Parathyroid adenoma (tissue), 2 donors: ENCODE results near the gene TMEM223.
"Not testable (repeated sequence)": the region's sequence is repeated elsewhere in the genome, so short reads cannot be mapped to it uniquely, and the experiment has no call there.

Source experiments
- H2AFZ ChIP-seq: fragments of 300-600 bp; sonication (generic); one replicate; pipeline ENCODE4 v1.7.0; 2017; ENCODE audit warnings: antibody characterized with exemption, mild to moderate bottlenecking
- H3K27ac ChIP-seq: fragments of 300-600 bp; sonication (generic); one replicate; pipeline ENCODE4 v1.7.0; 2017
- H3K27me3 ChIP-seq: fragments of 300-600 bp; sonication (generic); one replicate; pipeline ENCODE4 v1.7.0; 2017; ENCODE audit warnings: low read length; ENCODE audit not compliant: control insufficient read depth, insufficient read depth
- H3K36me3 ChIP-seq: fragments of 300-600 bp; sonication (generic); one replicate; pipeline ENCODE4 v1.7.0; 2017; ENCODE audit warnings: low read length; ENCODE audit not compliant: control insufficient read depth, insufficient read depth
- H3K4me1 ChIP-seq: fragments of 300-600 bp; sonication (generic); one replicate; pipeline ENCODE4 v1.7.0; 2017; ENCODE audit warnings: control low read depth
- H3K4me2 ChIP-seq: fragments of 300-600 bp; sonication (generic); one replicate; pipeline ENCODE4 v1.7.0; 2017; ENCODE audit warnings: low read length
- H3K4me3 ChIP-seq: fragments of 300-600 bp; sonication (generic); one replicate; pipeline ENCODE4 v1.7.0; 2017; ENCODE audit warnings: low read depth, low read length
- H3K79me2 ChIP-seq: fragments of 300-600 bp; sonication (generic); one replicate; pipeline ENCODE4 v1.7.0; 2017; ENCODE audit warnings: control low read depth
- H3K9ac ChIP-seq: fragments of 300-600 bp; sonication (generic); one replicate; pipeline ENCODE4 v1.7.0; 2017; ENCODE audit warnings: mild to moderate bottlenecking
- H3K9me3 ChIP-seq: fragments of 300-600 bp; sonication (generic); one replicate; pipeline ENCODE4 v1.7.0; 2017; ENCODE audit warnings: low read length; ENCODE audit not compliant: control insufficient read depth
- CTCF ChIP-seq: fragments of 300-600 bp; sonication (generic); IDR thresholded peaks from one replicate; pipeline ENCODE4 v1.7.0; 2017; ENCODE audit warnings: antibody characterized with exemption, mild to moderate bottlenecking
- donor health status: primary hyperparathyroidism.

TMEM223 gene

GRCh38 chr11:62774407-62774806 lies 17.4 kb downstream of the TMEM223 start:
- no peak for TF ChIP-seq CTCF
- Histone ChIP-seq H2AFZ (no peak overlapping the region), H3K9ac (no peak overlapping the region), H3K27ac (no peak overlapping the region), H3K9me3 (no peaks in the 10 kb centered on the region), H3K36me3 (no peaks in the 10 kb centered on the region), H3K4me3 (no peak overlapping the region), H3K4me2 (no peak overlapping the region), H3K79me2 (no peaks in the 10 kb centered on the region), H3K4me1 (peaks cover 4% of the 10 kb centered on the region), H3K27me3 (no peaks in the 10 kb centered on the region)

GRCh38 chr11:62771144-62772021 lies 20.4 kb downstream of the TMEM223 start, which contains the start of gene TAF6L:
Gene TAF6L, plus strand, starts transcription at chr11:62771396. Its CDS starts 4,388 bp downstream, at chr11:62775784.
- H3K27ac ChIP-seq: peak within 1 kb of the TSS; percentile 78
- TF ChIP-seq CTCF: no peak

GRCh38 chr11:62770778-62771143 lies 21.0 kb downstream of the TMEM223 start:
- H3K4me1 ChIP-seq: peaks cover 4% of the 10 kb centered on the region
- H2AFZ ChIP-seq: peak overlapping the region; percentile 88
- no peak for TF ChIP-seq CTCF
- H3K4me2 ChIP-seq: peak overlapping the region; percentile 61
- peak overlapping the region; percentile 78 for H3K27ac ChIP-seq
- H3K4me3 ChIP-seq: peak overlapping the region; percentile 68
- no peaks in the 10 kb centered on the region for H3K36me3 ChIP-seq
- no peaks in the 10 kb centered on the region for H3K9me3 ChIP-seq
- no peak overlapping the region for H3K9ac ChIP-seq
- H3K79me2 ChIP-seq: no peaks in the 10 kb centered on the region
- H3K27me3 ChIP-seq: no peaks in the 10 kb centered on the region

More at GRCh38 chr11:62771144-62772021, 20.4 kb downstream of the TMEM223 start, which contains the start of gene TAF6L:
- Histone ChIP-seq H3K4me1 (peaks cover 4% of the 10 kb centered on the region), H3K36me3 (no peaks in the 10 kb centered on the region), H3K4me2 (peak within 1 kb of the TSS; percentile 61), H3K27me3 (no peaks in the 10 kb centered on the region), H3K9me3 (no peaks in the 10 kb centered on the region), H2AFZ (peak within 1 kb of the TSS; percentile 88), H3K79me2 (no peaks in the 10 kb centered on the region), H3K4me3 (peak within 1 kb of the TSS; percentile 68), H3K9ac (no peak within 1 kb of the TSS)

- not testable (repeated sequence) for H3K4me2 ChIP-seq, H3K36me3 ChIP-seq, H3K4me1 ChIP-seq, H3K9me3 ChIP-seq, H3K9ac ChIP-seq, H3K27me3 ChIP-seq, H3K4me3 ChIP-seq, H3K79me2 ChIP-seq
- Histone ChIP-seq H3K27ac (peak overlapping the region; percentile 61), H2AFZ (peak overlapping the region; percentile 83)
These were observed 31.0 kb downstream of the TMEM223 start for GRCh38 chr11:62760867-62761227.

GRCh38 chr11:62757846-62758788 lies 33.7 kb downstream of the TMEM223 start:
- Histone ChIP-seq H3K9me3 (no peaks in the 10 kb centered on the region), H3K4me2 (no peak overlapping the region), H3K27me3 (no peaks in the 10 kb centered on the region), H3K9ac (no peak overlapping the region), H3K4me1 (peaks cover 2% of the 10 kb centered on the region), H3K27ac (no peak overlapping the region), H3K36me3 (no peaks in the 10 kb centered on the region), H3K79me2 (peaks cover 2% of the 10 kb centered on the region), H3K4me3 (no peak overlapping the region), H2AFZ (no peak overlapping the region)
- TF ChIP-seq CTCF: no peak
